ENCODE measurements around the gene TBC1D1. TPM values are rescaled to one million over a fixed set of nuclear protein-coding genes. Genes with fewer than 3 reads are reported as not detected.
A peak's percentile ranks its signal among the peaks of the same experiment; 100 is the strongest.

TBC1D1 gene
- total and polyA plus RNA-seq, 8 donors = 53.3 to 78.9 (median 71.1) TPM

- ATAC-seq (peak; percentile 9), DNase-seq (no peak)
- Histone ChIP-seq H3K9me3 (no peaks in the 10 kb centered on the region), H3K27ac (peak overlapping the region in 1 of 2 donors; percentile 58), H3K36me3 (peaks cover 0 to 71% of the 10 kb centered on the region in 2 donors), H3K4me3 (no peak overlapping the region), H3K4me1 (no peaks in the 10 kb centered on the region), H3K27me3 (no peaks in the 10 kb centered on the region)
- intact Hi-C loops (cut with DNase I) = no loop called here
- no peak for TF ChIP-seq CTCF (IDR thresholded peaks at IDR 0.05)
Observed at GRCh38 chr4:38055566-38055965, 164.7 kb downstream of the TBC1D1 start.

GRCh38 chr4:38056011-38056685, 165.3 kb downstream of the TBC1D1 start:
- no peak for TF ChIP-seq CTCF (IDR thresholded peaks at IDR 0.05)
- peak; percentile 27 for ATAC-seq
- no peaks in the 10 kb centered on the region for H3K9me3 ChIP-seq
- no peak overlapping the region for H3K4me3 ChIP-seq
- peaks cover 0 to 70% of the 10 kb centered on the region in 2 donors for H3K36me3 ChIP-seq
- no peaks in the 10 kb centered on the region for H3K27me3 ChIP-seq
- H3K4me1 ChIP-seq = no peaks in the 10 kb centered on the region
- intact Hi-C loops (cut with DNase I) = no loop called here
- peak in 1 of 4 donors; percentile 42 for DNase-seq
- peak overlapping the region in 1 of 2 donors; percentile 58 for H3K27ac ChIP-seq

GRCh38 chr4:38058151-38058550, 167.3 kb downstream of the TBC1D1 start:
- intact Hi-C loops (cut with DNase I) = no loop called here
- Histone ChIP-seq H3K36me3 (peaks cover 0 to 62% of the 10 kb centered on the region in 2 donors), H3K27ac (no peak overlapping the region), H3K4me3 (no peak overlapping the region), H3K9me3 (no peaks in the 10 kb centered on the region), H3K27me3 (no peaks in the 10 kb centered on the region), H3K4me1 (peaks cover 0 to 16% of the 10 kb centered on the region in 2 donors)
- ATAC-seq (no peak), DNase-seq (no peak)
- TF ChIP-seq CTCF (IDR thresholded peaks at IDR 0.05) = no peak

- ATAC-seq = no peak
- Histone ChIP-seq H3K4me1 (peaks cover 0 to 16% of the 10 kb centered on the region in 2 donors), H3K27me3 (no peaks in the 10 kb centered on the region), H3K4me3 (no peak overlapping the region), H3K27ac (no peak overlapping the region), H3K9me3 (no peaks in the 10 kb centered on the region), H3K36me3 (peaks cover 0 to 47% of the 10 kb centered on the region in 2 donors)
- DNase-seq = no peak
- intact Hi-C loops (cut with DNase I) = loop anchor here in 1 of 2 donors (10.0 kb wide), 2 partner anchors 104 to 264 kb away; no protein-coding TSS in a partner anchor
- no peak for TF ChIP-seq CTCF (IDR thresholded peaks at IDR 0.05)
Observed at GRCh38 chr4:38060829-38061431, 170.0 kb downstream of the TBC1D1 start.

GRCh38 chr4:38062088-38062775, 171.3 kb downstream of the TBC1D1 start:
- peak; percentile 76 to 79 for TF ChIP-seq CTCF (IDR thresholded peaks at IDR 0.05)
- Histone ChIP-seq H3K4me1 (peaks cover 0 to 16% of the 10 kb centered on the region in 2 donors), H3K4me3 (peak overlapping the region; percentile 8 to 24), H3K27ac (peak overlapping the region in 1 of 2 donors; percentile 53), H3K27me3 (no peaks in the 10 kb centered on the region), H3K9me3 (no peaks in the 10 kb centered on the region), H3K36me3 (peaks cover 0 to 34% of the 10 kb centered on the region in 2 donors)
- ATAC-seq (peak; percentile 93), DNase-seq (peak in 3 of 4 donors; percentile 70 to 89 (median 74))
- intact Hi-C loops (cut with DNase I) = loop anchor here in 1 of 2 donors (10.0 kb wide), 2 partner anchors 103 to 263 kb away; no protein-coding TSS in a partner anchor

All from left lung (tissue), 10 donors.